ENCODE results near the gene KPNA3. TPM values are rescaled to one million over a fixed set of nuclear protein-coding genes. Genes with fewer than 3 reads are reported as not detected.
"Not testable (repeated sequence)": the region's sequence is repeated elsewhere in the genome, so short reads cannot be mapped to it uniquely, and the experiment has no call there.

Gene KPNA3
- polyA plus RNA-seq, 4 donors, result 14.3 to 24.5 (median 15.0) TPM

GRCh38 chr13:49731766-49732165 lies 60.7 kb downstream of the KPNA3 start:
- DNase-seq (peak in 1 of 2 donors; percentile 9), FAIRE-seq (no peak)
- Histone ChIP-seq H3K4me3 (ENCODE audit: low read depth in 1 of 3, low read length in 3 of 3) (no peak overlapping the region), H3K36me3 (ENCODE audit: control insufficient read depth in 3 of 3, insufficient read depth in 2 of 3, low read depth in 1 of 3, low read length in 3 of 3) (peaks cover 0 to 9% (median 0%) of the 10 kb centered on the region in 3 donors), H3K27ac (ENCODE audit: low read depth in 1 of 3, low read length in 2 of 3) (no peak overlapping the region), H3K9me3 (ENCODE audit: control insufficient read depth in 2 of 2, insufficient read depth in 1 of 2, low read depth in 1 of 2, low read length in 1 of 2) (no peaks in the 10 kb centered on the region), H3K4me1 (ENCODE audit: control insufficient read depth in 3 of 3, insufficient read depth in 2 of 3, low read depth in 1 of 3, low read length in 2 of 3) (no peaks in the 10 kb centered on the region), H3K27me3 (ENCODE audit: control insufficient read depth in 3 of 3, insufficient read depth in 3 of 3, low read length in 3 of 3) (no peaks in the 10 kb centered on the region)

GRCh38 chr13:49716615-49717014 lies 75.9 kb downstream of the KPNA3 start:
- H3K27me3 ChIP-seq (ENCODE audit: control insufficient read depth in 3 of 3, insufficient read depth in 3 of 3, low read length in 3 of 3), result no peaks in the 10 kb centered on the region
- DNase-seq, result no peak
- peaks cover 0 to 18% (median 2%) of the 10 kb centered on the region in 3 donors for H3K36me3 ChIP-seq (ENCODE audit: control insufficient read depth in 3 of 3, insufficient read depth in 2 of 3, low read depth in 1 of 3, low read length in 3 of 3)
- WGBS, 3 donors, result 93 to 99% (median 96%) methylated on average over 6 of the region's 6 CpGs
- H3K27ac ChIP-seq (ENCODE audit: low read depth in 1 of 3, low read length in 2 of 3), result no peak overlapping the region
- no peaks in the 10 kb centered on the region for H3K4me1 ChIP-seq (ENCODE audit: control insufficient read depth in 3 of 3, insufficient read depth in 2 of 3, low read depth in 1 of 3, low read length in 2 of 3)
- H3K4me3 ChIP-seq (ENCODE audit: low read depth in 1 of 3, low read length in 3 of 3), result no peak overlapping the region
- no peak for FAIRE-seq
- peaks cover 0 to 6% of the 10 kb centered on the region in 2 donors for H3K9me3 ChIP-seq (ENCODE audit: control insufficient read depth in 2 of 2, insufficient read depth in 1 of 2, low read depth in 1 of 2, low read length in 1 of 2)

GRCh38 chr13:49714757-49715156 lies 77.7 kb downstream of the KPNA3 start:
- 97 to 98% (median 97%) methylated on average over 1 of the region's 1 CpG for WGBS, 3 donors
- H3K36me3 ChIP-seq (ENCODE audit: control insufficient read depth in 3 of 3, insufficient read depth in 2 of 3, low read depth in 1 of 3, low read length in 3 of 3), result peaks cover 0 to 10% (median 2%) of the 10 kb centered on the region in 3 donors
- DNase-seq (no peak), FAIRE-seq (no peak)
- H3K4me1 ChIP-seq (ENCODE audit: control insufficient read depth in 3 of 3, insufficient read depth in 2 of 3, low read depth in 1 of 3, low read length in 2 of 3), result no peaks in the 10 kb centered on the region
- no peak overlapping the region for H3K27ac ChIP-seq (ENCODE audit: low read depth in 1 of 3, low read length in 2 of 3)
- H3K9me3 ChIP-seq (ENCODE audit: control insufficient read depth in 2 of 2, insufficient read depth in 1 of 2, low read depth in 1 of 2, low read length in 1 of 2), result peaks cover 0 to 6% of the 10 kb centered on the region in 2 donors
- no peaks in the 10 kb centered on the region for H3K27me3 ChIP-seq (ENCODE audit: control insufficient read depth in 3 of 3, insufficient read depth in 3 of 3, low read length in 3 of 3)
- H3K4me3 ChIP-seq (ENCODE audit: low read depth in 1 of 3, low read length in 3 of 3), result no peak overlapping the region

- Histone ChIP-seq H3K36me3 (ENCODE audit: control insufficient read depth in 3 of 3, insufficient read depth in 2 of 3, low read depth in 1 of 3, low read length in 3 of 3) (peaks cover 0 to 14% (median 0%) of the 10 kb centered on the region in 3 donors), H3K4me1 (ENCODE audit: control insufficient read depth in 3 of 3, insufficient read depth in 2 of 3, low read depth in 1 of 3, low read length in 2 of 3) (no peaks in the 10 kb centered on the region), H3K27me3 (ENCODE audit: control insufficient read depth in 3 of 3, insufficient read depth in 3 of 3, low read length in 3 of 3) (no peaks in the 10 kb centered on the region), H3K9me3 (ENCODE audit: control insufficient read depth in 2 of 2, insufficient read depth in 1 of 2, low read depth in 1 of 2, low read length in 1 of 2) (peaks cover 0 to 1% of the 10 kb centered on the region in 2 donors), H3K4me3 (ENCODE audit: low read depth in 1 of 3, low read length in 3 of 3) (no peak overlapping the region), H3K27ac (ENCODE audit: low read depth in 1 of 3, low read length in 2 of 3) (peak overlapping the region in 1 of 3 donors; percentile 0)
- 41 to 64% (median 51%) methylated on average over 2 of the region's 2 CpGs for WGBS, 3 donors
- no peak for FAIRE-seq
- peak; percentile 49 to 67 for DNase-seq
Observed at GRCh38 chr13:49711218-49711863, 81.1 kb downstream of the KPNA3 start.

- peak; percentile 97 for FAIRE-seq
- peaks cover 3 to 16% (median 3%) of the 10 kb centered on the region in 3 donors for H3K36me3 ChIP-seq (ENCODE audit: control insufficient read depth in 3 of 3, insufficient read depth in 2 of 3, low read depth in 1 of 3, low read length in 3 of 3)
- H3K27ac ChIP-seq (ENCODE audit: low read depth in 1 of 3, low read length in 2 of 3); H3K4me3 ChIP-seq (ENCODE audit: low read depth in 1 of 3, low read length in 3 of 3); H3K4me1 ChIP-seq (ENCODE audit: control insufficient read depth in 3 of 3, insufficient read depth in 2 of 3, low read depth in 1 of 3, low read length in 2 of 3); H3K27me3 ChIP-seq (ENCODE audit: control insufficient read depth in 3 of 3, insufficient read depth in 3 of 3, low read length in 3 of 3); H3K9me3 ChIP-seq (ENCODE audit: control insufficient read depth in 2 of 2, insufficient read depth in 1 of 2, low read depth in 1 of 2, low read length in 1 of 2); DNase-seq: not testable (repeated sequence)
- 97 to 99% (median 97%) methylated on average over 7 of the region's 7 CpGs for WGBS, 3 donors
Observed at GRCh38 chr13:49704264-49704663, 88.2 kb downstream of the KPNA3 start.

- H3K27me3 ChIP-seq (ENCODE audit: control insufficient read depth in 3 of 3, insufficient read depth in 3 of 3, low read length in 3 of 3), result no peaks in the 10 kb centered on the region
- H3K9me3 ChIP-seq (ENCODE audit: control insufficient read depth in 2 of 2, insufficient read depth in 1 of 2, low read depth in 1 of 2, low read length in 1 of 2), result no peaks in the 10 kb centered on the region
- no peak overlapping the region for H3K4me3 ChIP-seq (ENCODE audit: low read depth in 1 of 3, low read length in 3 of 3)
- H3K27ac ChIP-seq (ENCODE audit: low read depth in 1 of 3, low read length in 2 of 3), result no peak overlapping the region
- DNase-seq (no peak), FAIRE-seq (no peak)
- peaks cover 3 to 17% (median 3%) of the 10 kb centered on the region in 3 donors for H3K36me3 ChIP-seq (ENCODE audit: control insufficient read depth in 3 of 3, insufficient read depth in 2 of 3, low read depth in 1 of 3, low read length in 3 of 3)
- H3K4me1 ChIP-seq (ENCODE audit: control insufficient read depth in 3 of 3, insufficient read depth in 2 of 3, low read depth in 1 of 3, low read length in 2 of 3), result no peaks in the 10 kb centered on the region
Observed at GRCh38 chr13:49701491-49701890, 91.0 kb downstream of the KPNA3 start.

GRCh38 chr13:49697468-49697867 lies 95.0 kb downstream of the KPNA3 start:
- Histone ChIP-seq H3K4me1 (ENCODE audit: control insufficient read depth in 3 of 3, insufficient read depth in 2 of 3, low read depth in 1 of 3, low read length in 2 of 3) (no peaks in the 10 kb centered on the region), H3K27ac (ENCODE audit: low read depth in 1 of 3, low read length in 2 of 3) (no peak overlapping the region), H3K4me3 (ENCODE audit: low read depth in 1 of 3, low read length in 3 of 3) (no peak overlapping the region), H3K9me3 (ENCODE audit: control insufficient read depth in 2 of 2, insufficient read depth in 1 of 2, low read depth in 1 of 2, low read length in 1 of 2) (no peaks in the 10 kb centered on the region), H3K36me3 (ENCODE audit: control insufficient read depth in 3 of 3, insufficient read depth in 2 of 3, low read depth in 1 of 3, low read length in 3 of 3) (peaks cover 3 to 5% (median 3%) of the 10 kb centered on the region in 3 donors), H3K27me3 (ENCODE audit: control insufficient read depth in 3 of 3, insufficient read depth in 3 of 3, low read length in 3 of 3) (no peaks in the 10 kb centered on the region)
- DNase-seq, result no peak
- 97 to 98% (median 98%) methylated on average over 3 of the region's 3 CpGs for WGBS, 3 donors
- no peak for FAIRE-seq

- no peak for DNase-seq
- Histone ChIP-seq H3K36me3 (ENCODE audit: control insufficient read depth in 3 of 3, insufficient read depth in 2 of 3, low read depth in 1 of 3, low read length in 3 of 3) (peaks cover 0 to 5% (median 0%) of the 10 kb centered on the region in 3 donors), H3K4me3 (ENCODE audit: low read depth in 1 of 3, low read length in 3 of 3) (no peak overlapping the region), H3K9me3 (ENCODE audit: control insufficient read depth in 2 of 2, insufficient read depth in 1 of 2, low read depth in 1 of 2, low read length in 1 of 2) (no peaks in the 10 kb centered on the region), H3K4me1 (ENCODE audit: control insufficient read depth in 3 of 3, insufficient read depth in 2 of 3, low read depth in 1 of 3, low read length in 2 of 3) (peaks cover 0 to 6% (median 0%) of the 10 kb centered on the region in 3 donors), H3K27me3 (ENCODE audit: control insufficient read depth in 3 of 3, insufficient read depth in 3 of 3, low read length in 3 of 3) (no peaks in the 10 kb centered on the region), H3K27ac (ENCODE audit: low read depth in 1 of 3, low read length in 2 of 3) (no peak overlapping the region)
- FAIRE-seq, result no peak
- 78 to 89% (median 87%) methylated on average over 1 of the region's 1 CpG for WGBS, 3 donors
Observed at GRCh38 chr13:49694446-49694845, 98.0 kb downstream of the KPNA3 start.

GRCh38 chr13:49693877-49694276 lies 98.6 kb downstream of the KPNA3 start:
- H3K9me3 ChIP-seq (ENCODE audit: control insufficient read depth in 2 of 2, insufficient read depth in 1 of 2, low read depth in 1 of 2, low read length in 1 of 2), result no peaks in the 10 kb centered on the region
- 85 to 90% (median 86%) methylated on average over 3 of the region's 3 CpGs for WGBS, 3 donors
- DNase-seq (no peak), FAIRE-seq (no peak)
- no peaks in the 10 kb centered on the region for H3K27me3 ChIP-seq (ENCODE audit: control insufficient read depth in 3 of 3, insufficient read depth in 3 of 3, low read length in 3 of 3)
- no peak overlapping the region for H3K4me3 ChIP-seq (ENCODE audit: low read depth in 1 of 3, low read length in 3 of 3)
- peaks cover 0 to 6% (median 0%) of the 10 kb centered on the region in 3 donors for H3K4me1 ChIP-seq (ENCODE audit: control insufficient read depth in 3 of 3, insufficient read depth in 2 of 3, low read depth in 1 of 3, low read length in 2 of 3)
- no peak overlapping the region for H3K27ac ChIP-seq (ENCODE audit: low read depth in 1 of 3, low read length in 2 of 3)
- peaks cover 0 to 5% (median 0%) of the 10 kb centered on the region in 3 donors for H3K36me3 ChIP-seq (ENCODE audit: control insufficient read depth in 3 of 3, insufficient read depth in 2 of 3, low read depth in 1 of 3, low read length in 3 of 3)

Data from small intestine (tissue), 7 donors.